ENCODE data around the gene C1QTNF12.

Gene C1QTNF12

GRCh38 chr1:1281533-1282321 is 35.2 kb upstream of the C1QTNF12 start:
- DNase-seq = no peak

- DNase-seq = no peak
Observed at GRCh38 chr1:1280782-1281481, 34.4 kb upstream of the C1QTNF12 start.

GRCh38 chr1:1279028-1279427 is 32.5 kb upstream of the C1QTNF12 start:
- no peak for DNase-seq

GRCh38 chr1:1278620-1279019 is 32.1 kb upstream of the C1QTNF12 start:
- DNase-seq = no peak

GRCh38 chr1:1275836-1276235 is 29.3 kb upstream of the C1QTNF12 start:
- no peak for DNase-seq

GRCh38 chr1:1274931-1275431 is 28.5 kb upstream of the C1QTNF12 start:
- no peak for DNase-seq

- no peak for DNase-seq
Observed at GRCh38 chr1:1274299-1274930, 27.9 kb upstream of the C1QTNF12 start.

GRCh38 chr1:1273512-1274298 is 27.2 kb upstream of the C1QTNF12 start, which contains the start of gene UBE2J2:
TSS of gene UBE2J2 (minus strand) at chr1:1273854. CDS start at chr1:1267992, 5,862 bp downstream.
- peak; percentile 92 to 93 for DNase-seq

GRCh38 chr1:1273209-1273511 is 26.6 kb upstream of the C1QTNF12 start:
- DNase-seq = no peak

- no peak for DNase-seq
Observed at GRCh38 chr1:1272341-1273208, 26.1 kb upstream of the C1QTNF12 start.

- no peak for DNase-seq
Observed at GRCh38 chr1:1270813-1271212, 24.3 kb upstream of the C1QTNF12 start.

GRCh38 chr1:1268284-1268682 is 21.8 kb upstream of the C1QTNF12 start:
- no peak for DNase-seq

GRCh38 chr1:1267488-1268283 is 21.2 kb upstream of the C1QTNF12 start:
- DNase-seq = no peak

GRCh38 chr1:1264868-1265272 is 18.3 kb upstream of the C1QTNF12 start:
- no peak for DNase-seq

GRCh38 chr1:1264026-1264425 is 17.5 kb upstream of the C1QTNF12 start:
- DNase-seq = no peak

GRCh38 chr1:1262758-1263157 is 16.2 kb upstream of the C1QTNF12 start:
- DNase-seq = no peak

GRCh38 chr1:1262071-1262470 is 15.5 kb upstream of the C1QTNF12 start:
- DNase-seq = no peak

GRCh38 chr1:1260843-1261560 is 14.5 kb upstream of the C1QTNF12 start:
- no peak for DNase-seq

- DNase-seq = no peak
Observed at GRCh38 chr1:1259951-1260600, 13.6 kb upstream of the C1QTNF12 start.

GRCh38 chr1:1259540-1259939 is 13.0 kb upstream of the C1QTNF12 start:
- DNase-seq = no peak
